Measurements from ENCODE around the gene KAT6B. TPM values are rescaled to one million over a fixed set of nuclear protein-coding genes. Genes with fewer than 3 reads are reported as not detected.

KAT6B gene
- total and polyA plus RNA-seq, 4 donors, result 8.5 to 47.5 (median 21.4) TPM

- Histone ChIP-seq H3K36me3 (ENCODE audit: control insufficient read depth in 1 of 2, insufficient read depth in 2 of 2, low read length in 1 of 2) (no peaks in the 10 kb centered on the region), H3K27ac (ENCODE audit: low read depth in 1 of 2, low read length in 2 of 2) (no peak overlapping the region), H3K4me1 (ENCODE audit: control insufficient read depth in 1 of 2, insufficient read depth in 2 of 2, low read length in 2 of 2) (no peaks in the 10 kb centered on the region), H3K9me3 (ENCODE audit: control insufficient read depth, low read length) (no peaks in the 10 kb centered on the region), H3K27me3 (ENCODE audit: control insufficient read depth in 1 of 2, insufficient read depth in 2 of 2, low read length in 1 of 2) (no peaks in the 10 kb centered on the region), H3K4me3 (ENCODE audit: low read length in 2 of 2) (no peak overlapping the region)
- ATAC-seq (ENCODE audit: low FRiP score), result no peak
- WGBS, 2 donors, result 93 to 95% methylated on average over 3 of the region's 3 CpGs
- no peak for DNase-seq
- intact Hi-C loops (cut with DNase I), result no loop called here
Measured at GRCh38 chr10:75002351-75002725, 175.9 kb downstream of the KAT6B start.

- Histone ChIP-seq H3K9me3 (ENCODE audit: control insufficient read depth, low read length) (no peaks in the 10 kb centered on the region), H3K4me3 (ENCODE audit: low read length in 2 of 2) (no peak overlapping the region), H3K4me1 (ENCODE audit: control insufficient read depth in 1 of 2, insufficient read depth in 2 of 2, low read length in 2 of 2) (no peaks in the 10 kb centered on the region), H3K36me3 (ENCODE audit: control insufficient read depth in 1 of 2, insufficient read depth in 2 of 2, low read length in 1 of 2) (no peaks in the 10 kb centered on the region), H3K27ac (ENCODE audit: low read depth in 1 of 2, low read length in 2 of 2) (no peak overlapping the region), H3K27me3 (ENCODE audit: control insufficient read depth in 1 of 2, insufficient read depth in 2 of 2, low read length in 1 of 2) (no peaks in the 10 kb centered on the region)
- DNase-seq (no peak), ATAC-seq (ENCODE audit: low FRiP score) (no peak)
- intact Hi-C loops (cut with DNase I), result no loop called here
- WGBS, 2 donors, result 91 to 95% methylated on average over 3 of the region's 3 CpGs
Measured at GRCh38 chr10:75002967-75003594, 176.7 kb downstream of the KAT6B start.

GRCh38 chr10:75003891-75004290, 177.5 kb downstream of the KAT6B start:
- 29 to 35% methylated on average over 2 of the region's 2 CpGs for WGBS, 2 donors
- H3K27me3 ChIP-seq (ENCODE audit: control insufficient read depth in 1 of 2, insufficient read depth in 2 of 2, low read length in 1 of 2), result no peaks in the 10 kb centered on the region
- ATAC-seq (ENCODE audit: low FRiP score), result no peak
- H3K4me1 ChIP-seq (ENCODE audit: control insufficient read depth in 1 of 2, insufficient read depth in 2 of 2, low read length in 2 of 2), result no peaks in the 10 kb centered on the region
- no peak overlapping the region for H3K4me3 ChIP-seq (ENCODE audit: low read length in 2 of 2)
- no peaks in the 10 kb centered on the region for H3K9me3 ChIP-seq (ENCODE audit: control insufficient read depth, low read length)
- no peaks in the 10 kb centered on the region for H3K36me3 ChIP-seq (ENCODE audit: control insufficient read depth in 1 of 2, insufficient read depth in 2 of 2, low read length in 1 of 2)
- intact Hi-C loops (cut with DNase I), result no loop called here
- H3K27ac ChIP-seq (ENCODE audit: low read depth in 1 of 2, low read length in 2 of 2), result no peak overlapping the region
- DNase-seq, result no peak

- 86% methylated on average over 2 of the region's 2 CpGs for WGBS, 2 donors
- no peaks in the 10 kb centered on the region for H3K27me3 ChIP-seq (ENCODE audit: control insufficient read depth in 1 of 2, insufficient read depth in 2 of 2, low read length in 1 of 2)
- H3K4me1 ChIP-seq (ENCODE audit: control insufficient read depth in 1 of 2, insufficient read depth in 2 of 2, low read length in 2 of 2), result no peaks in the 10 kb centered on the region
- ATAC-seq (ENCODE audit: low FRiP score) (no peak), DNase-seq (no peak)
- intact Hi-C loops (cut with DNase I), result no loop called here
- no peak overlapping the region for H3K27ac ChIP-seq (ENCODE audit: low read depth in 1 of 2, low read length in 2 of 2)
- no peak overlapping the region for H3K4me3 ChIP-seq (ENCODE audit: low read length in 2 of 2)
- no peaks in the 10 kb centered on the region for H3K36me3 ChIP-seq (ENCODE audit: control insufficient read depth in 1 of 2, insufficient read depth in 2 of 2, low read length in 1 of 2)
- no peaks in the 10 kb centered on the region for H3K9me3 ChIP-seq (ENCODE audit: control insufficient read depth, low read length)
Measured at GRCh38 chr10:75007646-75008045, 181.2 kb downstream of the KAT6B start.

GRCh38 chr10:75008952-75009351, 182.6 kb downstream of the KAT6B start:
- WGBS, 2 donors, result 80 to 94% methylated on average over 1 of the region's 1 CpG

GRCh38 chr10:75009426-75009825, 183.0 kb downstream of the KAT6B start:
- no peaks in the 10 kb centered on the region for H3K36me3 ChIP-seq (ENCODE audit: control insufficient read depth in 1 of 2, insufficient read depth in 2 of 2, low read length in 1 of 2)
- H3K27ac ChIP-seq (ENCODE audit: low read depth in 1 of 2, low read length in 2 of 2), result no peak overlapping the region
- no peak overlapping the region for H3K4me3 ChIP-seq (ENCODE audit: low read length in 2 of 2)
- H3K4me1 ChIP-seq (ENCODE audit: control insufficient read depth in 1 of 2, insufficient read depth in 2 of 2, low read length in 2 of 2), result no peaks in the 10 kb centered on the region
- DNase-seq (no peak), ATAC-seq (ENCODE audit: low FRiP score) (no peak)
- no peaks in the 10 kb centered on the region for H3K27me3 ChIP-seq (ENCODE audit: control insufficient read depth in 1 of 2, insufficient read depth in 2 of 2, low read length in 1 of 2)
- no peaks in the 10 kb centered on the region for H3K9me3 ChIP-seq (ENCODE audit: control insufficient read depth, low read length)
- intact Hi-C loops (cut with DNase I), result no loop called here
- 96 to 97% methylated on average over 5 of the region's 5 CpGs for WGBS, 2 donors

More at GRCh38 chr10:75008952-75009351, 182.6 kb downstream of the KAT6B start:
- intact Hi-C loops (cut with DNase I), result no loop called here
- Histone ChIP-seq H3K4me1 (ENCODE audit: control insufficient read depth in 1 of 2, insufficient read depth in 2 of 2, low read length in 2 of 2) (no peaks in the 10 kb centered on the region), H3K9me3 (ENCODE audit: control insufficient read depth, low read length) (no peaks in the 10 kb centered on the region), H3K36me3 (ENCODE audit: control insufficient read depth in 1 of 2, insufficient read depth in 2 of 2, low read length in 1 of 2) (no peaks in the 10 kb centered on the region), H3K4me3 (ENCODE audit: low read length in 2 of 2) (no peak overlapping the region), H3K27ac (ENCODE audit: low read depth in 1 of 2, low read length in 2 of 2) (no peak overlapping the region), H3K27me3 (ENCODE audit: control insufficient read depth in 1 of 2, insufficient read depth in 2 of 2, low read length in 1 of 2) (no peaks in the 10 kb centered on the region)
- no peak for DNase-seq
- ATAC-seq (ENCODE audit: low FRiP score), result no peak

- Histone ChIP-seq H3K9me3 (ENCODE audit: control insufficient read depth, low read length) (no peaks in the 10 kb centered on the region), H3K4me1 (ENCODE audit: control insufficient read depth in 1 of 2, insufficient read depth in 2 of 2, low read length in 2 of 2) (no peaks in the 10 kb centered on the region), H3K36me3 (ENCODE audit: control insufficient read depth in 1 of 2, insufficient read depth in 2 of 2, low read length in 1 of 2) (no peaks in the 10 kb centered on the region), H3K27ac (ENCODE audit: low read depth in 1 of 2, low read length in 2 of 2) (no peak overlapping the region), H3K27me3 (ENCODE audit: control insufficient read depth in 1 of 2, insufficient read depth in 2 of 2, low read length in 1 of 2) (no peaks in the 10 kb centered on the region), H3K4me3 (ENCODE audit: low read length in 2 of 2) (no peak overlapping the region)
- 85 to 86% methylated on average over 1 of the region's 1 CpG for WGBS, 2 donors
- ATAC-seq (ENCODE audit: low FRiP score) (no peak), DNase-seq (no peak)
- intact Hi-C loops (cut with DNase I), result no loop called here
Measured at GRCh38 chr10:75010373-75010772, 184.0 kb downstream of the KAT6B start.

GRCh38 chr10:75011221-75011620, 184.8 kb downstream of the KAT6B start:
- intact Hi-C loops (cut with DNase I), result no loop called here
- no peaks in the 10 kb centered on the region for H3K9me3 ChIP-seq (ENCODE audit: control insufficient read depth, low read length)
- ATAC-seq (ENCODE audit: low FRiP score), result no peak
- no peak overlapping the region for H3K27ac ChIP-seq (ENCODE audit: low read depth in 1 of 2, low read length in 2 of 2)
- no peak overlapping the region for H3K4me3 ChIP-seq (ENCODE audit: low read length in 2 of 2)
- no peaks in the 10 kb centered on the region for H3K4me1 ChIP-seq (ENCODE audit: control insufficient read depth in 1 of 2, insufficient read depth in 2 of 2, low read length in 2 of 2)
- DNase-seq, result no peak
- WGBS, 2 donors, result 58 to 71% methylated on average over 1 of the region's 1 CpG
- no peaks in the 10 kb centered on the region for H3K36me3 ChIP-seq (ENCODE audit: control insufficient read depth in 1 of 2, insufficient read depth in 2 of 2, low read length in 1 of 2)
- H3K27me3 ChIP-seq (ENCODE audit: control insufficient read depth in 1 of 2, insufficient read depth in 2 of 2, low read length in 1 of 2), result no peaks in the 10 kb centered on the region

- Histone ChIP-seq H3K4me3 (ENCODE audit: low read length in 2 of 2) (no peak overlapping the region), H3K36me3 (ENCODE audit: control insufficient read depth in 1 of 2, insufficient read depth in 2 of 2, low read length in 1 of 2) (no peaks in the 10 kb centered on the region), H3K27me3 (ENCODE audit: control insufficient read depth in 1 of 2, insufficient read depth in 2 of 2, low read length in 1 of 2) (no peaks in the 10 kb centered on the region), H3K27ac (ENCODE audit: low read depth in 1 of 2, low read length in 2 of 2) (no peak overlapping the region), H3K4me1 (ENCODE audit: control insufficient read depth in 1 of 2, insufficient read depth in 2 of 2, low read length in 2 of 2) (no peaks in the 10 kb centered on the region), H3K9me3 (ENCODE audit: control insufficient read depth, low read length) (no peaks in the 10 kb centered on the region)
- DNase-seq (no peak), ATAC-seq (ENCODE audit: low FRiP score) (no peak)
- 94 to 98% methylated on average over 8 of the region's 8 CpGs for WGBS, 2 donors
- intact Hi-C loops (cut with DNase I), result no loop called here
Measured at GRCh38 chr10:75012471-75012870, 186.1 kb downstream of the KAT6B start.

Measured in aorta (tissue), 5 donors.